GM18520 (cell line): ENCODE results near the gene MACC1.
"Not testable (repeated sequence)": the region's sequence is repeated elsewhere in the genome, so short reads cannot be mapped to it uniquely, and the experiment has no call there.

ENCODE experiments used
- ATAC-seq: cut with Tn5 transposase; IDR thresholded peaks from one replicate; pipeline ENCODE4 v1.9.1; 2021; ENCODE audit not compliant: unreplicated experiment

Gene MACC1

GRCh38 chr7:20133803-20134202 lies 83.4 kb downstream of the MACC1 start:
- no peak for ATAC-seq

GRCh38 chr7:20132585-20132984 lies 84.6 kb downstream of the MACC1 start:
- ATAC-seq = no peak

- no peak for ATAC-seq
Observed at GRCh38 chr7:20131776-20132175, 85.4 kb downstream of the MACC1 start.

GRCh38 chr7:20129920-20130319 lies 87.3 kb downstream of the MACC1 start:
- no peak for ATAC-seq

- ATAC-seq = no peak
Observed at GRCh38 chr7:20128001-20128400, 89.2 kb downstream of the MACC1 start.

GRCh38 chr7:20126060-20126459 lies 91.1 kb downstream of the MACC1 start:
- ATAC-seq = not testable (repeated sequence)

GRCh38 chr7:20124087-20124486 lies 93.1 kb downstream of the MACC1 start:
- not testable (repeated sequence) for ATAC-seq

- not testable (repeated sequence) for ATAC-seq
Observed at GRCh38 chr7:20122653-20123316, 94.4 kb downstream of the MACC1 start.

GRCh38 chr7:20122073-20122472 lies 95.1 kb downstream of the MACC1 start:
- no peak for ATAC-seq

- no peak for ATAC-seq
Observed at GRCh38 chr7:20121404-20121803, 95.8 kb downstream of the MACC1 start.

- not testable (repeated sequence) for ATAC-seq
Observed at GRCh38 chr7:20120611-20121168, 96.5 kb downstream of the MACC1 start.

GRCh38 chr7:20116869-20117268 lies 100.3 kb downstream of the MACC1 start:
- no peak for ATAC-seq

GRCh38 chr7:20114468-20114867 lies 102.7 kb downstream of the MACC1 start:
- peak; percentile 89 for ATAC-seq

GRCh38 chr7:20113427-20114027 lies 103.7 kb downstream of the MACC1 start:
- peak; percentile 69 for ATAC-seq

- no peak for ATAC-seq
Observed at GRCh38 chr7:20112696-20113095, 104.5 kb downstream of the MACC1 start.

- no peak for ATAC-seq
Observed at GRCh38 chr7:20111821-20112542, 105.2 kb downstream of the MACC1 start.

- no peak for ATAC-seq
Observed at GRCh38 chr7:20107582-20107981, 109.6 kb downstream of the MACC1 start.

- no peak for ATAC-seq
Observed at GRCh38 chr7:20104696-20105095, 112.5 kb downstream of the MACC1 start.

GRCh38 chr7:20102982-20103381 lies 114.2 kb downstream of the MACC1 start:
- no peak for ATAC-seq

GRCh38 chr7:20095862-20096261 lies 121.3 kb downstream of the MACC1 start:
- no peak for ATAC-seq

- ATAC-seq = no peak
Observed at GRCh38 chr7:20095436-20095835, 121.7 kb downstream of the MACC1 start.

- ATAC-seq = no peak
Observed at GRCh38 chr7:20089431-20089830, 127.8 kb downstream of the MACC1 start.
